HG03066 (cell line): Measurements from ENCODE around the gene TBL3.
A peak's percentile ranks its signal among the peaks of the same experiment; 100 is the strongest.

Experiments
- ATAC-seq: cut with Tn5 transposase; IDR thresholded peaks from one replicate; pipeline ENCODE4 v1.9.1; 2021; ENCODE audit warnings: low read depth; ENCODE audit not compliant: unreplicated experiment

The TBL3 gene

GRCh38 chr16:2013527-2013926, 41.7 kb downstream of the TBL3 start:
- no peak for ATAC-seq

- no peak for ATAC-seq
Observed at GRCh38 chr16:2015117-2015946, 43.5 kb downstream of the TBL3 start.

- ATAC-seq, result no peak
Observed at GRCh38 chr16:2015947-2016208, 44.0 kb downstream of the TBL3 start.

DNA sequence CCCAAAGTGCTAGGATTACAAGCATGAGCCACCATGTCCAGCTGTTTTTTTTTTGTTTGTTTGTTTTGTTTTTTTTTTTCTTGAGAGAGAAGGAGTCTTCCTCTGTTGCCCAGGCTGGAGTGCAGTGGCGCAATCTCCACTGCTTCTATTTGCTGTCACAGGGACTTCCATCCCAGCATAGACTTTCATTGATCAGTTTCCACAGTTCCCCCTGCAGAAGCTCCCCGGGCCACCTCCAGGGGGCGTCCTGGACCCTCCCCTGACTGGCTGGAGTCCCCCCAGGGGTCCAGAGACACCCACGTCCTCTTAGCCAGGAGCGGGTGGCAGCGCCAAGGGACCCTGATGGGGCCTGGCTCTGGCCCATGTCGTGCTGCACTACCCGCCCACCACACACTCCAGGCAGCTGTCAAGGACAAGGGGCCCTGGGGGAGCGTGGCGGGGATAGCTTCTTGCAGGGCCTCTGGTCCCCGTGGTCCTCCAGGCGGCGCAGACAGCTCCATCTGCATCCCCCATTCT, 44.6 kb downstream of the TBL3 start:
- ATAC-seq, result no peak

DNA sequence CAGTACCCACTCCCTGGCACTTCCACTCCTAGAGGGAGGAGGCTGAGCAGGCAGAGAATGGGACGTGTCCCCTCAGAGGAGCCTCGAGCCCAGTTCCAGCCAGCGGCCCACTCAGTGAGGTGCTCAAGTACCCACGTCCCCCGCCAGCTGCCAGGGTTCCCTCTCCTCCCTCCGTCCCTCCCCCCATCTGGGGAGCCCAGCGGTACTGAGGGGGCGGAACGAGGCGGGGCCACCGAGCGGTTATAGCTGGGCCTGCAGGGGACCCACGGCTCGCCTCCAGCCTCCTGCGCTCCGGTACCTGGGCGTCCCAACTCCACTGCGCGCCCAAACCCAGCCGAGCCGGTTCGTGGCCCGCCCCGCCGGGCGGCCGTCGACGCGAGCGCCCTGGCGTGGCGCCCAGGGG, 47.7 kb downstream of the TBL3 start, which contains the start of gene NPW:
TSS of gene NPW (plus strand) at position 268 of the 403 bp plus-strand sequence.
- ATAC-seq, result no peak

GRCh38 chr16:2019921-2020831, 48.3 kb downstream of the TBL3 start:
- no peak for ATAC-seq

DNA sequence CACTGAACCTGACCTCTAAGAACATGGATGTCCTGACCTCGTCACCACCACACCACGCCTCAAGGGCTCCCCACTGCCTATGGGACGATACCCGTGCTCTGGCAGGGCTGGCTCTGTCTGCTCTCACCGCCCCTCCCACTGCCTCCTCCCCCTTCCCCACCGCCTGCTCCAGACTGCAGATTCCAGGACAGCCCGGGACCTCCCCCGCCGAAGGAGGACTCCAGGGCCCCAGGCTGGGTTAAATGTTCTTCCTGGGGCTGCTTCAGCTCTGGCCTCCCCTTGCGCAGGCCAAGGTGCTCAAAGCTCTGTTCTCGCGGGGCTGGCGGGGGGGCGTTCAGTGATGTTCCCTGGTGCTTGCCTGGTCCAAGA, 50.9 kb downstream of the TBL3 start:
- peak; percentile 18 for ATAC-seq

DNA sequence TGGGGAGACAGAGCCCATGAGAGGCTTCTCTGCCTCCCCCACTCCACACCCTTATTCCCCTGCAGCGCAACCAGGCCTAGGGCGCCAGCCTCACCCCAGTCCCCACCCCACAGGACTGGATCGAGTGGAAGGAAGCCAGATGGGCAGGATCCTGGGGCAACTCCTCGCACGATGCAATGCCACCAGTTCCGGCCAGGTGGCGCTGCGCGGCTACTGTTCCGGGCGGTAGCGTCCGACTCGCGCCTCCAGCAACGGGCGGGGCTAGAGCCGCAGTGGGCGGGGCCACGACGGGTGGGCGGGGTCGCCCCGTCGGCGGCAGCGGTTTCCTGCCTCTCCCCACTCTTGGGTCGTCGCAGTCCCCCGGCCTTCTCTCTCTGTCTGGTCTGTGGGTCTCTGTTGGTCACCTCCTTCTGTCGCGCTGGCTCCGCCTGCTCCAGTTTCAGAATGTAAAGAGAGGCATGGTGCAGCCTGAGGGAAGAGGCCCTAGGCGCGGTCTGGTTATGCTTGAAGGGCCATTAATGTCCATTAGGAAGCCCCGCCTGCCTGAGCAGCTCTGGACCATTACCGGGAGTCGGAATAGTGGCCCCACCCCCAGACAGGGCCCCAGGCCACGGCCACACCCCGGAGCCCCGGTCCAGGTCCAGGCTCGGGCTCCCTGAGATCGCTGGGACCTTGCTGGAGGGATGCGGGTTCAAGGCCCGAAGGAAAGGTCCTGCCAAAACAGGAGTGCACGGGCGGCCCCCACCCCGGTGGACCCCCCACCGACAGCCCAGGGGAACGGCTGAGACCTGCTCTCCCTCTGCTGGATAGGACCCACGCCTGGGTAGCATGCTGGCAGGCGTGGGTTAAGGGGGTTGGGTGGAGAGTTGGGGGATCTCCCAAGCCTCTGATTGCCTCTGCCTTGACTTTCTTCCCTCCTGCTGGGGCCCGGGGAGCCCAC, 51.5 kb downstream of the TBL3 start:
- ATAC-seq, result peak; percentile 63

GRCh38 chr16:2024032-2024420, 52.2 kb downstream of the TBL3 start:
- ATAC-seq, result no peak

DNA sequence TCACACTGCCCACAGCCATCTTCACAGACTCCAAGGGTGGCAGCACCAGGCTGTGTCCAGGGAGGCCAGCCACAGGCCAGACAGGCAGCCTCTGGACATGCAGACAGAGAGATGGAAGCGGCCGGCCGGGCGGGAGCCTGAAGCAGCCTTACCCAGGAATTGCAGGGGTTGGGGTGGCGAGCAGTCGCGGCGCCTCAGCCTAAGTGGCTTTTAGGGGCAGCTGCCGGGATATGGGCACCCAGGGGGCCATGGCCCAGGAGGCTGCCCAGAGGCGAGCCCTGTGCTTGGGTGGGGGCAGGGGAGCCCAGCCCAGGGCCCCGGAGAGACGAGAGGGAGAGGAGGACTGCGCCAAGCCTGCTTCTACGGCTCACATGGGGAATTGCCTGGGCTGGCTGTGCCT, 53.4 kb downstream of the TBL3 start:
- no peak for ATAC-seq

GRCh38 chr16:2025878-2026460, 54.1 kb downstream of the TBL3 start:
- ATAC-seq, result no peak

GRCh38 chr16:2026461-2027023, 54.7 kb downstream of the TBL3 start, which contains the start of gene NHERF2:
TSS of gene NHERF2 (plus strand) at chr16:2026902. CDS start at chr16:2027006, 104 bp downstream.
- no peak for ATAC-seq

- ATAC-seq, result no peak
Observed at GRCh38 chr16:2027024-2028010, 55.5 kb downstream of the TBL3 start.

- ATAC-seq, result no peak
Observed at GRCh38 chr16:2028146-2028545, 56.3 kb downstream of the TBL3 start.

GRCh38 chr16:2028620-2029220, 56.9 kb downstream of the TBL3 start:
- ATAC-seq, result no peak

DNA sequence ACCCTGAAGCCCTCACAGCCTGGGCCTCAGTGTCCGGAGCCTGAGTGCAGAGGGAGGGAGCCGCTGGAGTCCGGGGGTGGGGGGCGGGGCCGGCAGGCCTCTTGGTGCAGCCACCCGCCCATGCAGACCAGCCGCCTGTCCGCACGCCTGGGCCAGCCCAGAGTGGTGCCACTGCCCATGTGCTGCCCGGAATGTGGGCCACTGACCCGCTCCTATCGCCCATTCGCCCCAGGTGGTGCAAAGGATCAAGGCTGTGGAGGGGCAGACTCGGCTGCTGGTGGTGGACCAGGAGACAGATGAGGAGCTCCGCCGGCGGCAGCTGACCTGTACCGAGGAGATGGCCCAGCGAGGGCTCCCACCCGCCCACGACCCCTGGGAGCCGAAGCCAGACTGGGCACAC, 57.5 kb downstream of the TBL3 start:
- ATAC-seq, result no peak

DNA sequence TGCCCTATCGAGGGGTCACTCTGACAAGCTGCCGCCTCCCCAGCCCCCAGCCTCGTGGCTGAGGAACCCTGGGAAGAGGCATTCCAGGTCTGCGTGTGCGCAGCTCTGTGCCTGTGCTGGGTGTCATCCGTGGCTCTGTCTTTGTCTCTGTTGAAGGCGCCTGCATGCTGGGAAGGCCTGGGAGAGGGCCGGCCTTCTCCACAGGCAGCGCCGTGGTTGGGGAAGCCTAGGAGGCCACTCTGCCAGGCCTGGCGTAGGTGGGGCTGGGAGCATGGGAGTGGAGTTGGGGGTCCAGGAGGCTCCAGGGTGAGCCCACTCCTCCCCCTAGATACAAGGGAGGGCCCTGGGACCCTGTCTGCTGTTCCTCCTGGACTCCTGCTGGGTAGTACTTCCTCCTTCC, 58.2 kb downstream of the TBL3 start:
- ATAC-seq, result no peak

DNA sequence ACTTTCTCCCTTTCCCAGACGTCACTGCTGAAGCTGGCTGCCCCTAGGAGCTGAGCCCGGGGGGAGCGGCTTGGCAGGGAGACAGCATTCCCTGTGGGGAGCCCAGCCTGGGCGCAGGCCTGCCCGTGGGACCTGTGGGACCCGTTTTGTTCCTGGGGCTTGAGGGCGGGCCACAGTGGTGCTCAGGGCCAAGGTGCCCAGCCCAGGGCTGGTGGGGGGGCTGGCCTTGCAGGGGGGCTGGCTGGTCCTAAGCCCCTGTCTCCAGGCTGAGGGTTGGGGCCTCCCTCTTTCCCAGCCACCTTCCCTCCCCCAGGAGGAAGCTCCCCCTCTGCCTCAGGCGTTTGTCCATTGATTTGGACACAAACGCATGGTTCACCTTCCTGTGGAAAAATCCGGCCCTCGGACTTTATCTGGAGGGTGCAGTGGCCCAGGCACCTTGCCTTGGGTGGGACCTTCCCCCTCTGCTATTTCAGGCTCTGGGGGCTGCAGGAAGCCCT, 59.3 kb downstream of the TBL3 start:
- ATAC-seq, result no peak
